K562 (cell line): Measurements from ENCODE around the gene HES4. TPM values are rescaled to one million over a fixed set of nuclear protein-coding genes. Genes with fewer than 3 reads are reported as not detected.
A peak's percentile ranks its signal among the peaks of the same experiment; 100 is the strongest.

Experiments
- ATF3 ChIP-seq, 2 experiments: fragments of 450-650 bp in 1 of 2; sonication (generic) in 1 of 2; formaldehyde crosslinking in 1 of 2; IDR thresholded peaks in 1 of 2; conservative IDR thresholded peaks in 1 of 2; 2 replicates each; pipeline versions ENCODE4 v1.6.1 to v1.8.1; 2016 to 2023; ENCODE audit warnings: mild to moderate bottlenecking in 2 of 2, moderate library complexity in 2 of 2, inconsistent platforms in 1 of 2, missing genetic modification reagents in 1 of 2
- ATF6 ChIP-seq: sonication (generic); formaldehyde crosslinking; IDR thresholded peaks from 2 replicates; pipeline ENCODE4 v1.4.0; 2020; ENCODE audit warnings: mild to moderate bottlenecking, missing genetic modification reagents
- BCL6 ChIP-seq: fragments of 250-450 bp; sonication (Bioruptor Pico); IDR thresholded peaks from 2 replicates; pipeline ENCODE4 v1.4.0; 2020
- BRF1 ChIP-seq: IDR thresholded peaks from 3 replicates; pipeline ENCODE4 v1.6.1; 2011; ENCODE audit warnings: borderline replicate concordance, mild to moderate bottlenecking; ENCODE audit not compliant: insufficient read length; ENCODE audit errors: extremely low read depth
- CBFA2T2 ChIP-seq: fragments of 450-650 bp; conservative IDR thresholded peaks from 2 replicates; pipeline ENCODE4 v1.6.1; 2017; ENCODE audit warnings: mild to moderate bottlenecking
- CHCHD3 ChIP-seq: fragments of 250-450 bp; sonication (Bioruptor Pico); IDR thresholded peaks from 2 replicates; pipeline ENCODE4 v2.1.2; 2022; ENCODE audit warnings: mild to moderate bottlenecking
- DPF2 ChIP-seq: fragments of 450-650 bp; IDR thresholded peaks from 2 replicates; pipeline ENCODE4 v1.6.1; 2016
- HMGXB4 ChIP-seq: sonication (generic); formaldehyde crosslinking; IDR thresholded peaks from 2 replicates; pipeline ENCODE4 v1.8.1; 2023; ENCODE audit warnings: mild to moderate bottlenecking, missing genetic modification reagents
- JUND ChIP-seq, 2 experiments: IDR thresholded peaks; 2 replicates in 1 of 2; 3 replicates in 1 of 2; pipeline ENCODE4 v1.6.1; 2011; ENCODE audit warnings: borderline replicate concordance in 2 of 2, low read depth in 2 of 2, low read length in 2 of 2, improper control_type of control experiment in 1 of 2, missing biosample characterization in 1 of 2, missing genetic modification characterization in 1 of 2, missing genetic modification reagents in 1 of 2
- NFIX ChIP-seq: fragments of 250-450 bp; sonication (Bioruptor Pico); IDR thresholded peaks from 2 replicates; pipeline ENCODE4 v1.4.0; 2020; ENCODE audit warnings: low read depth, mild to moderate bottlenecking, moderate library complexity
- PURB ChIP-seq: sonication (generic); formaldehyde crosslinking; IDR thresholded peaks from 2 replicates; pipeline ENCODE4 v1.9.0; 2021; ENCODE audit warnings: low read depth, mild to moderate bottlenecking, missing genetic modification reagents
- SIN3A ChIP-seq, 2 experiments: fragments of 150-350 bp in 1 of 2; IDR thresholded peaks; 2 replicates each; pipeline ENCODE4 v1.6.1; 2011 to 2016; ENCODE audit warnings: borderline replicate concordance in 2 of 2, low read depth in 2 of 2, low read length in 2 of 2, mild to moderate bottlenecking in 2 of 2, moderate library complexity in 2 of 2; ENCODE audit not compliant: control insufficient read depth in 1 of 2
- SLC30A9 ChIP-seq: fragments of 250-450 bp; sonication (Bioruptor Pico); IDR thresholded peaks from 2 replicates; pipeline ENCODE4 v1.8.0; 2022; ENCODE audit warnings: mild to moderate bottlenecking, moderate library complexity
- SNAPC5 ChIP-seq: fragments of 250-450 bp; sonication (Bioruptor Pico); IDR thresholded peaks from 2 replicates; pipeline ENCODE4 v1.8.0; 2021; ENCODE audit warnings: moderate library complexity, mild to moderate bottlenecking, inconsistent platforms
- SUPT5H ChIP-seq: fragments of 450-650 bp; IDR thresholded peaks from 2 replicates; pipeline ENCODE4 v1.6.1; 2016
- U2AF1 ChIP-seq: fragments of 200-400 bp; formaldehyde crosslinking; optimal IDR thresholded peaks from 2 replicates; pipeline ENCODE3; 2017; ENCODE audit warnings: mild to moderate bottlenecking, low read depth, low read length, moderate library complexity
- ZBED1 ChIP-seq: IDR thresholded peaks from 2 replicates; pipeline ENCODE4 v1.6.1; 2014
- ZBTB26 ChIP-seq: fragments of 450-650 bp; formaldehyde crosslinking; IDR thresholded peaks from 2 replicates; pipeline ENCODE4 v1.4.0; 2022; ENCODE audit warnings: missing genetic modification characterization
- ZKSCAN1 ChIP-seq: fragments of 150-350 bp; IDR thresholded peaks from 2 replicates; pipeline ENCODE4 v1.6.1; 2016; ENCODE audit warnings: low read depth, low read length
- ZKSCAN3 ChIP-seq: fragments of 250-450 bp; sonication (Bioruptor Pico); IDR thresholded peaks from 2 replicates; pipeline ENCODE4 v1.4.0; 2020
- ZNF57 ChIP-seq: fragments of 450-650 bp; formaldehyde crosslinking; IDR thresholded peaks from 2 replicates; pipeline ENCODE4 v1.4.0; 2020; ENCODE audit warnings: mild to moderate bottlenecking, moderate library complexity
- ZNF717 ChIP-seq: fragments of 250-450 bp; sonication (Bioruptor Pico); IDR thresholded peaks from 2 replicates; pipeline ENCODE4 v1.5.0; 2021
- polyA plus RNA-seq, 8 experiments: library from polyadenylated mRNA; depleted of rRNA in 4 of 8; stranded (reverse) in 5 of 8; unstranded in 3 of 8; fragments of >200 nt; fragmentation: Nextera tagmentation in 2 of 8; fragmentation: Illumina TruSeq in 1 of 8; extraction: Ambion mirVana in 2 of 8; extraction: Trizol in 1 of 8; gene quantifications; 2 replicates each; pipeline versions ENCODE4 v1.2.1 to v1.2.3, GENCODE V29; 2011 to 2014; ENCODE audit warnings: inconsistent platforms in 1 of 8, missing spikeins in 1 of 8
- total RNA-seq, 7 experiments: library from RNA; depleted of rRNA in 6 of 7; stranded (reverse); fragments of >200 nt in 6 of 7; fragmentation: Illumina TruSeq in 2 of 7; extraction: Trizol in 2 of 7; gene quantifications; 2 replicates each; pipeline versions ENCODE4 v1.2.1 to v1.2.3, GENCODE V29; 2011 to 2021; ENCODE audit warnings: low replicate concordance in 1 of 7

The HES4 gene
- total and polyA plus RNA-seq, 9 of the 15 experiments (the other 6 are each of a cell fraction or from before 2014, with no cell fraction given) = 0.21 to 43.7 (median 5.3) TPM; not detected in 2

GRCh38 chr1:1004780-1005697 lies 5.1 kb upstream of the HES4 start (continued):
- TF ChIP-seq ATF6 (CRISPR knock-in tag) (no peak; the same call in 1 of the 2 replicates), SIN3A (IDR thresholded peaks at IDR 0.05; ENCODE audit: borderline replicate concordance in 2 of 2, control insufficient read depth in 1 of 2, low read depth in 2 of 2, low read length in 2 of 2) (no peak), ZKSCAN1 (0 out of 2 replicates have a peak, but pooled peaks have one; percentile 24), ATF3 (IDR thresholded peaks at IDR 0.05) (no peak), ATF3 (CRISPR knock-in tag; conservative IDR thresholded peaks at IDR 0.05) (no peak), CHCHD3 (CRISPR knock-in tag) (no peak), BRF1 (no peak), JUND (IDR thresholded peaks at IDR 0.05; ENCODE audit: borderline replicate concordance, low read depth, low read length) (peak; percentile 23; the same call in 1 of the 2 replicates), JUND (tag; IDR thresholded peaks at IDR 0.05; ENCODE audit: borderline replicate concordance, low read depth, low read length) (peak; percentile 46; the same call in 1 of the 3 replicates), ZNF717 (CRISPR knock-in tag) (no peak), SNAPC5 (CRISPR knock-in tag) (no peak), SLC30A9 (CRISPR knock-in tag) (no peak), U2AF1 (no peak), HMGXB4 (CRISPR knock-in tag) (no peak), ZNF57 (no peak), DPF2 (peak; percentile 83), CBFA2T2 (peak; percentile 81), ZKSCAN3 (CRISPR knock-in tag) (no peak), SUPT5H (no peak; the same call in 1 of the 2 replicates), BCL6 (CRISPR knock-in tag) (no peak), NFIX (CRISPR knock-in tag) (no peak), PURB (CRISPR knock-in tag) (no peak), ZBTB26 (no peak), ZBED1 (0 out of 2 replicates have a peak, but pooled peaks have one; percentile 37)
